Left renal cortex interstitium (tissue), 4 donors: ENCODE results near the gene STKLD1. TPM values are rescaled to one million over a fixed set of nuclear protein-coding genes. Genes with fewer than 3 reads are reported as not detected.
"Not testable (repeated sequence)": the region's sequence is repeated elsewhere in the genome, so short reads cannot be mapped to it uniquely, and the experiment has no call there.

Experiments
- DNase-seq, 4 donors: peaks; one replicate each; pipeline ENCODE4 v3.0.0-alpha.2; 2013; ENCODE audit warnings: low read depth in 4 of 4, low spot score in 2 of 4, missing footprints in 1 of 4
- polyA plus RNA-seq, 4 donors: library from polyadenylated mRNA; unstranded; fragments of 120-200 nt; gene quantifications; one replicate each; pipeline ENCODE4 v1.2.1, GENCODE V29; 2013; ENCODE audit not compliant: insufficient read length in 4 of 4

STKLD1 gene
- polyA plus RNA-seq, 4 donors: 3.1 to 6.4 (median 4.8) TPM

DNA sequence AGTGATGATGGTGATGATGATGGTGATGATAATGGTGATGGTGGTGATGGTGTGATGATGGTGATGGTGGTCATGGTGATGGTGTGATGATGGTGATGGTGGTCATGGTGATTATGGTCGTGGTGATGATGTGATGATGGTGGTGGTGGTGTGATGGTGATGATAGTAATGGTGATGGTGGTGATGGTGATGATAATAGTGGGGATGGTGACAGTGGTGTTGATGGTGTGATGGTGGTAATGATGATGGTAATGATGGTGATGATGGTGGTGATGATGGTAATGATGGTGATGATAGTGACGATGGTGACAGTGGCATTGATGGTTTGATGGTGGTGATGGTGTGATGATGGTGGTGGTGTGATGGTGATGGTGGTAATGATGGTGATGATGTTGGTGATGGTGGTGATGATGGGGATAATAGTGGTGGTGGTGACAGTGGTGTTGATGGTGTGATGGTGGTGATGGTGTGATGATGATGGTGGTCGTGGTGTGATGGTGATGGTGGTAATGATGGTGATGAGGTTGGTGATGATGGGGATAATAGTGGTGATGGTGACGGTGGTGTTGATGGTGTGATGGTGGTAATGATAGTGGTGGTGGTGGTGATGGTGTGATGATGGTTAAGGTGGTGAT lies 6.5 kb downstream of the STKLD1 start:
- no peak for DNase-seq

GRCh38 chr9:133383438-133383837 lies 7.3 kb downstream of the STKLD1 start:
- no peak for DNase-seq

GRCh38 chr9:133384736-133385321 lies 8.7 kb downstream of the STKLD1 start:
- no peak for DNase-seq

DNA sequence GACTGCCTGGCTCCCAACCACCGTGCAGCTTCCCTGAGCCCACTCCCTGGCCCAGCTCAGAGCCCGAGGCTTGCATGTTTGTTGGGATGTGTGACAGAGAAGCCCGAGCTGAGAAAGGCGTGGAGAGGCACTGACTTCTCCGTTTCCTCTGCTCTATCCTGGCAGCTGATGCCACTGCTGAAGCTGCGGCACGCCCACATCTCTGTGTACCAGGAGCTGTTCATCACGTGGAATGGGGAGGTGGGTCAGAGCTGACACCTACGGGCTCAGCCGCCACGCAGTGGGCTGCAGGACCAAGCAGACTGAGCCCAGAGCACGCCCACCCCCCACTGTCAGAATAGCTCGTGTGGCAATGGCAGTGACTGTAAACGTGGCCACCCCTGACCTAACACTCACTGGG lies 9.3 kb downstream of the STKLD1 start:
- DNase-seq: no peak

DNA sequence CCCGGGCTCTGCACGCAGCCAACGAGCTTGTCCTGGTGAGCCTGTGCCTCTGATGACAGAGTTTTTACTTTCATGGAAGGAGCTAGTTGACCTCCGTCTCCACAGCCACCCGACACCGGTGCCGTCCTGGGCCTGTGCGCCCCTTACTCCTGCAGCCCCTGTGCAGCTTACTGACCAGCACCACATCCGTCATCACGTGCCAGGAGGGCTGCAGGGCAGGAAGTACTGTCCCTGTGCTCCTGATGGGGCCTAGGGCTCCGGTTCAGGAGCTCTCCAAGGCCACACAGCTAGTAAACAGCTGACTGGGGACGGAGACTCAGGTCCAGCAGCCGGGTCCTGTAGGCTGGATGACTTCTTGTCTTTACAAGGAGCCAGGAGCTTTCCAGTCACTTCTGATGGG lies 10.2 kb downstream of the STKLD1 start:
- DNase-seq: no peak

DNA sequence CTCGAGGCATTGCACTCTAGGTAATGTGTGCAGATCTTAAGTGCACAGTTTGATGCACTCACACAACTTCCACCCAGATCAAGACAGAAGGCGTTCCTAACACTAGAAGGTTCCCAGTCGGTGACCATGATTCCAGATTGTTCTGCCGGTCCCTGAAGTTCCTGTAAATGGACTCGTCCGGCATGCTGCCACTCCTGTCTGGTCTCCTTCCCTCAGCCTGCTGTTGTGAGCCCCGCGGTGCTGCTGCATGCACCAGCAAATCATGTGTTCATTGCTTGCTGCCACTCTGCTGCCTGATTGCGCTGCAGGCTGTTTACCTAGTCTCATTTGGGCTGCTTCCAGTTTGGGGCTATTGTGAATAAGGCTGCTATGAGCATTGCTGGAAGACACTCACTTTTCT lies 11.5 kb downstream of the STKLD1 start:
- DNase-seq: no peak

GRCh38 chr9:133389025-133389557 lies 12.9 kb downstream of the STKLD1 start:
- no peak for DNase-seq

GRCh38 chr9:133389562-133389961 lies 13.4 kb downstream of the STKLD1 start:
- no peak for DNase-seq

- no peak for DNase-seq
These were observed 14.5 kb downstream of the STKLD1 start for GRCh38 chr9:133390713-133391112.

DNA sequence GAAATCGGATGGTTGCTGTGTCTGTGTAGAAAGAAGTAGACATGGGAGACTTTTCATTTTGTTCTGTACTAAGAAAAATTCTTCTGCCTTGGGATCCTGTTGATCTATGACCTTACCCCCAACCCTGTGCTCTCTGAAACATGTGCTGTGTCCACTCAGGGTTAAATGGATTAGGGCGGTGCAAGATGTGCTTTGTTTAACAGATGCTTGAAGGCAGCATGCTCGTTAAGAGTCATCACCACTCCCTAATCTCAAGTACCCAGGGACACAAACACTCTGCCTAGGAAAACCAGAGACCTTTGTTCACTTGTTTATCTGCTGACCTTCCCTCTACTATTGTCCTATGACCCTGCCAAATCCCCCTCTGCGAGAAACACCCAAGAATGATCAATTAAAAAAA lies 15.3 kb downstream of the STKLD1 start:
- not testable (repeated sequence) for DNase-seq

- not testable (repeated sequence) for DNase-seq
These were observed 16.1 kb downstream of the STKLD1 start for GRCh38 chr9:133392308-133392707.

GRCh38 chr9:133393399-133393798 lies 17.2 kb downstream of the STKLD1 start:
- no peak for DNase-seq

DNA sequence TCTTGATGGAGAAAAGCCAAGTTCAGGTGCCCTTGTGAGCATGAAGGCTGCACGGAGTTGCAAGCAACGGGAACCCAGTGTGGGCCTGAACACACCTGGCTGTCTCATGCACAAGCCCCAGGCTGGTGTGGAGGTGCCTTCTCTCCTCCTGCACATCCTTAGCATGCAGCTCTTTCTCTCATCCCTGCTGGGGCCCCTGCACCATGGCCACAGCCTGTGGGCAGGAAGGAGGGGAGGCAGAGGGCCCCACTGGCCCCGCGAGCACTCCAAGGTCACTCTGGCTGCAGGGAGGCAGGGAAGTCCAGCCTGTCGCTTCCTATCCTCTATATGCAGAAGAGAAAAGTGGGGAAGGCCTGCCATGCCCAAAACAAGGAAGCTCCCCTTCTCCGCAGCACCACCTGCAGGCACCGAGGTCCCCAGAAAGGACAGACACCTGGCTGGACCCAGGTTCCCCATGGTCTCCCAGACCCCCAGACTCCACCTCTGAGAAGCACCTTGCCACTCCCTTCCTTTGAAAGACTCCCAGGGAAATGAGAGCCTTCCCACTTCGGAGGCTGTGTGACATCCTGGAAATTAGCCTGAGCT lies 18.6 kb downstream of the STKLD1 start:
- no peak for DNase-seq

GRCh38 chr9:133396952-133397351 lies 20.8 kb downstream of the STKLD1 start:
- DNase-seq: no peak

- no peak for DNase-seq
These were observed 21.2 kb downstream of the STKLD1 start for GRCh38 chr9:133397370-133397769.

DNA sequence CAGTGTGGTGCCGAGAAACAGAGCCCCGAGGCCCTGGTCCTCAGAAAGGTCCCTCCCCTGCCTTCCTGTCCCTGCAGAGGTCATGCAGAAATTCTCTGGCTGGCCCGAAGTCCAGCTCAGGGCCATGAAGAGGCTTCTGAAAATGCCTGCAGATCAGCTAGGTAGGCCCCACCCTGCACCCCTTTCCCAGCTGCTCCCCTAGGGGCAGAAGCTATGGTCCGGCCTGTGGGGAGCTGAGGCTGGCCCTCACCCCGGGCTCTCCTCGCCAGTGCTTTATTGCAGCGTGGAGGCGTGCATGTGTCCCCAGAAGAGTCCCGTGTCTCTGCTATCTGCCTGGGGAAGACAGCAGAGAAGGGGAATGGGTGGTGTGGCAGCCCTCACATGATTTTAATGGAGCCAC lies 21.7 kb downstream of the STKLD1 start:
- DNase-seq: no peak

GRCh38 chr9:133400292-133400691 lies 24.1 kb downstream of the STKLD1 start:
- no peak for DNase-seq

- no peak for DNase-seq
These were observed 25.4 kb downstream of the STKLD1 start for GRCh38 chr9:133401588-133401987.

GRCh38 chr9:133402689-133403088 lies 26.5 kb downstream of the STKLD1 start:
- DNase-seq: no peak

GRCh38 chr9:133403766-133404453 lies 27.7 kb downstream of the STKLD1 start:
- no peak for DNase-seq

DNA sequence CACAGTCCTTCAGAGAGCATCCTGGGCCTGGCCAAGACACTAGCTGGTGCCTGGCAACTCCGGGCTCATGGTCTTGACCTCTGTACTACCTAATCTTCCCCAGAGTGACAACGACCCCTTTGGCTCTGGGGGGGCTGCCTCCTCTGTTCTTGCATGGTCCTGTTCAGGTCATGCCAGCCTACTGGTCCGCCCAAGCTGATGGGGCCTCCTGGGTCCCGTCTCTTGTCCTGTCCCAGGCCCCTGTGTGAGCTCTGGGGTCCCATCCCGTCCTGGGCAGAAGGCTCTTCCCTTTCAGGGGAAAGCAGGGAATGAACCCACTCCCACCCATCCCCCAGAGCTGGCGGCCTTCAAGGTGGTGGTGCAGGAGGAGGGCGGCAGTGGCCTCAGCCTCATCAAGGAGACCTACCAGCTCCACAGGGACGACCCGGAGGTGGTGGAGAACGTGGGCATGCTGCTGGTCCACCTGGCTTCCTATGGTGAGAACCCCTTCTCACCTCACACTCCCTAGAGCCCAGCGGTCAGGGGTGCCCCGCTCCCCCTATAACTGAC lies 28.4 kb downstream of the STKLD1 start:
- no peak for DNase-seq
